Vagina (tissue), 2 donors: Measurements from ENCODE around the gene ATXN1. TPM values are rescaled to one million over a fixed set of nuclear protein-coding genes. Genes with fewer than 3 reads are reported as not detected.
A peak's percentile ranks its signal among the peaks of the same experiment; 100 is the strongest.

Source experiments
- DNase-seq, 2 donors: peaks; one replicate each; pipeline ENCODE4 v3.0.0-alpha.2; 2017; ENCODE audit errors: extremely low spot score in 2 of 2
- H3K27ac ChIP-seq: fragments of 200-600 bp; sonication (generic); one replicate; pipeline ENCODE4 v1.5.1; 2019
- H3K27me3 ChIP-seq: fragments of 200-600 bp; sonication (generic); one replicate; pipeline ENCODE4 v1.5.1; 2019
- H3K36me3 ChIP-seq, 2 donors: fragments of 200-600 bp; sonication (generic); one replicate each; pipeline ENCODE4 v1.5.1; 2017 to 2019
- H3K4me1 ChIP-seq: fragments of 200-600 bp; sonication (generic); one replicate; pipeline ENCODE4 v1.5.1; 2019
- H3K4me3 ChIP-seq, 2 donors: fragments of 200-600 bp; sonication (generic); 1 replicate in 1 of 2; 2 replicates in 1 of 2; pipeline ENCODE4 v1.5.1; 2016 to 2019
- H3K9me3 ChIP-seq: fragments of 200-600 bp; sonication (generic); one replicate; pipeline ENCODE4 v1.5.1; 2019
- CTCF ChIP-seq, 3 experiments: fragments of 450-650 bp in 2 of 3; fragments of 200-600 bp in 1 of 3; sonication (generic) in 1 of 3; IDR thresholded peaks; one replicate each; pipeline ENCODE4 v1.5.1; 2017 to 2019; ENCODE audit warnings: antibody characterized with exemption in 3 of 3, mild to moderate bottlenecking in 2 of 3, moderate library complexity in 2 of 3
- POLR2A ChIP-seq, 2 donors: fragments of 450-650 bp; IDR thresholded peaks; one replicate each; pipeline ENCODE4 v1.6.1; 2017; ENCODE audit warnings: antibody characterized with exemption in 2 of 2, mild to moderate bottlenecking in 2 of 2, moderate library complexity in 2 of 2
- POLR2AphosphoS5 ChIP-seq, 2 donors: sonication (generic); formaldehyde crosslinking; IDR thresholded peaks; one replicate each; pipeline ENCODE4 v1.9.0; 2017; ENCODE audit warnings: antibody characterized with exemption in 2 of 2, mild to moderate bottlenecking in 2 of 2, low read depth in 1 of 2; ENCODE audit not compliant: insufficient read depth in 1 of 2
- intact Hi-C: fragments of 100-400 bp; cut with DNase I; formaldehyde crosslinking; loops from one replicate; pipeline ENCODE4 v1.15.1; 2023
- total RNA-seq: library from RNA; depleted of rRNA; stranded (reverse); fragments of >200 nt; gene quantifications from one replicate; pipeline ENCODE4 v1.2.3, GENCODE V29; 2016

ATXN1 gene
- total RNA-seq, 1 donor from 2014 or later, result 43.2 TPM

GRCh38 chr6:16431106-16431505 is 330.2 kb downstream of the ATXN1 start:
- Histone ChIP-seq H3K9me3 (no peaks in the 10 kb centered on the region), H3K27me3 (no peaks in the 10 kb centered on the region), H3K36me3 (no peaks in the 10 kb centered on the region), H3K27ac (no peak overlapping the region), H3K4me3 (no peak overlapping the region), H3K4me1 (peaks cover 28% of the 10 kb centered on the region)
- TF ChIP-seq CTCF (IDR thresholded peaks at IDR 0.05) (no peak), POLR2AphosphoS5 (IDR thresholded peaks at IDR 0.05; ENCODE audit: insufficient read depth in 1 of 2, low read depth in 1 of 2) (no peak), POLR2A (IDR thresholded peaks at IDR 0.05) (no peak)
- DNase-seq, result no peak
- intact Hi-C loops, result no loop called here

DNA sequence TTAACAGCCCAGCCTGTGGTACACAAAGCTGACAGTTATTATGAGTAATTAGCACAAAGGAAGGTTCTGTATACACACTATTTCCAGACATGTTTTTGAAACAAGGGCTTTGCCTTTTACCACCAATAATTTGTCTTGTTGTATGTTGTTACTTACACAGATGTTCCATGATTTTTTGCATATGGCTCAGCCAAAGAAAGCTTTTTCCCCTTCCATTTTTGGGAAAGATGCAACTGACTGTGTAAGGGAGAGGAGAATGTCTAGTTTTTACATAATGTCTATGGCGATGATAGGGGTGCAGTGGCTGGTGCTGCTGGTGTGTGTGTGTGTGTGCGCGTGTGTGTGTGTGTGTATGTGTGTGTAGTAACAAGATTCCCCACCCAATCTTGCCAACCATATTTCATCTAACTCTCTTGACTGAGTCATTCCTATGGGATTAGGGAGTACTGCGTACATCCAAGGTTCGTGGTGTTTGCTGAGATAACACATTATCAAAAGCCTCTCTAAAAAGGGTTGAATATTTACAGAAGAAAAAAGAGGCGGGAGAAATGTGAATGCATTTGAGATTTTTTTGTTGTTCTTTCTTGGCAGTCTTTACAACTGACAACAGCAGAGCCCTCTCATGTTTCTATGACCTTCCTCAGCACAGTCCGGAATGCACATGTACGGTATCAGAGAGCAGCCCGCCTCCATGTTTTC is 330.7 kb downstream of the ATXN1 start:
- Histone ChIP-seq H3K27me3 (no peaks in the 10 kb centered on the region), H3K9me3 (no peaks in the 10 kb centered on the region), H3K4me1 (peaks cover 28% of the 10 kb centered on the region), H3K36me3 (no peaks in the 10 kb centered on the region), H3K4me3 (no peak overlapping the region), H3K27ac (no peak overlapping the region)
- no peak for DNase-seq
- intact Hi-C loops, result no loop called here
- TF ChIP-seq POLR2A (IDR thresholded peaks at IDR 0.05), result no peak
- no peak for TF ChIP-seq POLR2AphosphoS5 (IDR thresholded peaks at IDR 0.05; ENCODE audit: insufficient read depth in 1 of 2, low read depth in 1 of 2)
- no peak for TF ChIP-seq CTCF (IDR thresholded peaks at IDR 0.05)

DNA sequence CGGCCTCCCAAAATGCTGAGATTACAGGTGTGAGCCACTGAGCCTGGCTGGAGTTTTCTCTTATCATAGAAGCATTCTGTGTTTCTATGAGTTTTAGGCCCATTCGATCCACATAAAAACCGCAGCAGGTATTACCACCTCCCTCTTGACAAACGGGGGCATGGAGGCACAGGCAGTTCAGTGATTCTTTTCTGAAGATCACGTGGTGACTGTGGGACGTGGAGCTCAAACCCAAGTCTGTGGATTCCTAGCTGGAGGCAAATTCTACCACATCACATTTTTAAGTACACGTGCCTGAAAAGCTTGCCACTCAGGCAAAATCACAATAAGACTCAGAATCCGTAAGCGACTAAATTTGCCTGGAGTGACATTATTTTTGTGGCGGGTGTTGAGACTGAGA is 331.6 kb downstream of the ATXN1 start:
- no peak for DNase-seq
- intact Hi-C loops, result no loop called here
- no peak for TF ChIP-seq CTCF (IDR thresholded peaks at IDR 0.05)
- TF ChIP-seq POLR2A (IDR thresholded peaks at IDR 0.05), result no peak
- no peak for TF ChIP-seq POLR2AphosphoS5 (IDR thresholded peaks at IDR 0.05; ENCODE audit: insufficient read depth in 1 of 2, low read depth in 1 of 2)

GRCh38 chr6:16427124-16427523 is 334.1 kb downstream of the ATXN1 start:
- intact Hi-C loops, result no loop called here
- TF ChIP-seq CTCF (IDR thresholded peaks at IDR 0.05) (no peak), POLR2A (IDR thresholded peaks at IDR 0.05) (no peak), POLR2AphosphoS5 (IDR thresholded peaks at IDR 0.05; ENCODE audit: insufficient read depth in 1 of 2, low read depth in 1 of 2) (no peak)
- Histone ChIP-seq H3K36me3 (no peaks in the 10 kb centered on the region), H3K4me3 (no peak overlapping the region), H3K27ac (peak overlapping the region; percentile 8), H3K9me3 (no peaks in the 10 kb centered on the region), H3K27me3 (no peaks in the 10 kb centered on the region), H3K4me1 (peaks cover 15% of the 10 kb centered on the region)
- no peak for DNase-seq

More for the DNA sequence above, 331.6 kb downstream of the ATXN1 start:
- H3K27me3 ChIP-seq, result no peaks in the 10 kb centered on the region
- H3K36me3 ChIP-seq, result no peaks in the 10 kb centered on the region
- no peak overlapping the region for H3K4me3 ChIP-seq
- no peaks in the 10 kb centered on the region for H3K9me3 ChIP-seq
- peaks cover 28% of the 10 kb centered on the region for H3K4me1 ChIP-seq
- no peak overlapping the region for H3K27ac ChIP-seq

GRCh38 chr6:16425881-16426615 is 335.2 kb downstream of the ATXN1 start:
- Histone ChIP-seq H3K9me3 (no peaks in the 10 kb centered on the region), H3K27ac (peak overlapping the region; percentile 8), H3K4me1 (peaks cover 16% of the 10 kb centered on the region), H3K36me3 (no peaks in the 10 kb centered on the region), H3K4me3 (no peak overlapping the region), H3K27me3 (no peaks in the 10 kb centered on the region)
- TF ChIP-seq POLR2AphosphoS5 (IDR thresholded peaks at IDR 0.05; ENCODE audit: insufficient read depth in 1 of 2, low read depth in 1 of 2) (no peak), CTCF (IDR thresholded peaks at IDR 0.05) (no peak), POLR2A (IDR thresholded peaks at IDR 0.05) (no peak)
- intact Hi-C loops, result no loop called here
- no peak for DNase-seq
